GM12875 (cell line): ENCODE measurements around the gene CDH18.

Experiments used
- H3K4me3 ChIP-seq: one replicate; pipeline ENCODE4 v1.5.1; 2011; ENCODE audit warnings: low read depth, low read length, control low read depth
- TF ChIP-seq, protein P1 (sequence below): IDR thresholded peaks from 2 replicates; pipeline ENCODE4 v1.5.1; 2011; ENCODE audit warnings: low read depth, mild to moderate bottlenecking, control low read depth, inconsistent platforms, low read length, moderate library complexity, borderline replicate concordance; ENCODE audit not compliant: insufficient read depth

CDH18 gene

DNA sequence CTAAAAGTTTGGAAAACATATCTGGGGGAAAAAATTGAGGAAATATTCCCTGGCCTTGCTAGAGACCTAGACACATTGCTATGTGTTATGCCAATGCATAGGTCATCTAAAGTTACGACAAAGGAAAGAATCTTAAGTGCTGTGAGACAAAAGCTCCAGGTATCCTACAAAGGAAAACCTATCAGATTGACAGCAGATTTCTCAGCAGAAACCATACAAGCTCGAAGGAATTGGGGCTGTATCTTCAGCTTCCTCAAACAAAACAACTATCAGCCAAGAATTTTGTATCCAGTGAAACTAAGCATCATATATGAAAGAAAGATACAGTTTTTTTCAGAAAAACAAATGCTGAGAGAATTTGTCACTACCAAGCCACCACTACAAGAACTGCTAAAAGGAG, 234.4 kb downstream of the CDH18 start:
- no peak overlapping the region for H3K4me3 ChIP-seq

DNA sequence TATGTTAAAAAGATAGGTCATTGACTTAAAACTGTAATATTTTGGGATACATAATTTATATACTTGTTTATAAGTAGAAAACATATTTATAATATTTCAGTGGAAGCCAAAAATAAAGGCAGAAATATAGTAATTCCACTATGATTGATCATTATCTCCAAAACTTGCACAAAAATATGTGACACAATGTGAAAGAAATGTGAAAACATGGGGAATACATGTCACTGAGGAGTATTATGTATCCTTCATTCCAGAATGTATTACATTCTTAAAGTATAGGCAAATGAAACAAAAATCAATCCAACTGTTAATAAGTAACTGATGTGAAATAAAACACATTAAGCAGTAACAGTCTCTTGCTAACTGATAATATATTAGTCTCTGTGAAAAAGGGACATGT, 236.7 kb downstream of the CDH18 start:
- TF ChIP-seq, protein P1, sequence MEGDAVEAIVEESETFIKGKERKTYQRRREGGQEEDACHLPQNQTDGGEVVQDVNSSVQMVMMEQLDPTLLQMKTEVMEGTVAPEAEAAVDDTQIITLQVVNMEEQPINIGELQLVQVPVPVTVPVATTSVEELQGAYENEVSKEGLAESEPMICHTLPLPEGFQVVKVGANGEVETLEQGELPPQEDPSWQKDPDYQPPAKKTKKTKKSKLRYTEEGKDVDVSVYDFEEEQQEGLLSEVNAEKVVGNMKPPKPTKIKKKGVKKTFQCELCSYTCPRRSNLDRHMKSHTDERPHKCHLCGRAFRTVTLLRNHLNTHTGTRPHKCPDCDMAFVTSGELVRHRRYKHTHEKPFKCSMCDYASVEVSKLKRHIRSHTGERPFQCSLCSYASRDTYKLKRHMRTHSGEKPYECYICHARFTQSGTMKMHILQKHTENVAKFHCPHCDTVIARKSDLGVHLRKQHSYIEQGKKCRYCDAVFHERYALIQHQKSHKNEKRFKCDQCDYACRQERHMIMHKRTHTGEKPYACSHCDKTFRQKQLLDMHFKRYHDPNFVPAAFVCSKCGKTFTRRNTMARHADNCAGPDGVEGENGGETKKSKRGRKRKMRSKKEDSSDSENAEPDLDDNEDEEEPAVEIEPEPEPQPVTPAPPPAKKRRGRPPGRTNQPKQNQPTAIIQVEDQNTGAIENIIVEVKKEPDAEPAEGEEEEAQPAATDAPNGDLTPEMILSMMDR: no peak

More for the DNA sequence above, 234.4 kb downstream of the CDH18 start:
- TF ChIP-seq, protein P1: no peak

DNA sequence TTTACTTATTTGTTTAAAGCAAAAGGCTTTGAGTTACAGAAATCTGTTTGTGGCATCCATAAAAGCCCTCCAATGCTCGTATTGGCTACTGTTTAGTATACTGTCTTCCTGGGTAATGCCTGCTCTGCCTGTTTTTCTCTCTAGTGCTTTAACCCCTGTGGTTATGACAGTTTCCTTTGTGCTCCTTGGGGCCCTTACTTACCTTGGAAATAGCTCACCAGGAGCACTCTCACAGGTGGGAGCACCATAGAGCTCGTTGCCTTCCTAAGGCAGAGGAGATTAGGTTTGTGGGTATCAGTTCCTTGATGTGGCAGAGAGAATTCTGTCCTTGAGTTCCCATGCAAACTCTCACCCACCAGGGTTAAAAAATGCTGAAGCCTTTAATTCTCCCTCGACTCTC, 242.8 kb downstream of the CDH18 start:
- H3K4me3 ChIP-seq: no peak overlapping the region
- TF ChIP-seq, protein P1: no peak

More for the DNA sequence above, 236.7 kb downstream of the CDH18 start:
- no peak overlapping the region for H3K4me3 ChIP-seq

DNA sequence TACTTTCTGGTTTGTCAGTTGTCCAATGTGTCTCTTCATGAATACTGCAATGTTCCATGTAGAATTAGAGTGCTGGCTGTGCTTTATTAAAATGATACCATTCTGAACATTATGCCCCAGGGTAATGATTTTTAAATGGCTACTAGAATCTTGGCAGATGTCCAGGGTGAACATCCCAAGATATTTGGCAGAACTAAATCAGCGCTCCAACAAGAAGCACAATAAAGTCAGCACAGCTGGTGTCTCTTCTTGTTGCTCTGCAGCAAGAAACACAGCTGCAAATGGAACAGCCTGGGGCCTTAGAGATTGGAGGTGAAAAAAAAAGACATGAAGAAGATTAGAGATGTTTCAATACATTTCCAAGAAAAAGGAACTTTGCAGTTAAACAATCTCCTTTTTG, 248.3 kb downstream of the CDH18 start:
- TF ChIP-seq, protein P1: no peak
- no peak overlapping the region for H3K4me3 ChIP-seq

DNA sequence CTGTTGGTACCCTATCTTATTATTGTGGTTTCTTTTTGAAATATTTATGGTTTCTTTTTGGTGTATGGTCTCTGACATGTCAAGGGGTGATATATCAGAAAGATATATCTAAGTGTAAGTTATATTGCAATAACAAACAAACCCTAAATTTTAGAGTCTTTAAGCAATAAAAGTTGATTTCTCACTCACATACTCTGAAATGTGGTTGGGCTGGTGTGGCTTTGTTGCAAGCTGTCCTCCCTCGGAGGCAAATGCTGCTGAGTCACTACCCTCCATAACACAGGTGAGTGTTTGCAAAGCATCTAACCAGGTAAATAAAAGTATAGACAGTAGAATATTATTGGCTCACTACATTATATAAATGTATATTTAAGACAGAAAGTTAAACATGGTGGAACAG, 253.2 kb downstream of the CDH18 start:
- H3K4me3 ChIP-seq: no peak overlapping the region
- TF ChIP-seq, protein P1: no peak

DNA sequence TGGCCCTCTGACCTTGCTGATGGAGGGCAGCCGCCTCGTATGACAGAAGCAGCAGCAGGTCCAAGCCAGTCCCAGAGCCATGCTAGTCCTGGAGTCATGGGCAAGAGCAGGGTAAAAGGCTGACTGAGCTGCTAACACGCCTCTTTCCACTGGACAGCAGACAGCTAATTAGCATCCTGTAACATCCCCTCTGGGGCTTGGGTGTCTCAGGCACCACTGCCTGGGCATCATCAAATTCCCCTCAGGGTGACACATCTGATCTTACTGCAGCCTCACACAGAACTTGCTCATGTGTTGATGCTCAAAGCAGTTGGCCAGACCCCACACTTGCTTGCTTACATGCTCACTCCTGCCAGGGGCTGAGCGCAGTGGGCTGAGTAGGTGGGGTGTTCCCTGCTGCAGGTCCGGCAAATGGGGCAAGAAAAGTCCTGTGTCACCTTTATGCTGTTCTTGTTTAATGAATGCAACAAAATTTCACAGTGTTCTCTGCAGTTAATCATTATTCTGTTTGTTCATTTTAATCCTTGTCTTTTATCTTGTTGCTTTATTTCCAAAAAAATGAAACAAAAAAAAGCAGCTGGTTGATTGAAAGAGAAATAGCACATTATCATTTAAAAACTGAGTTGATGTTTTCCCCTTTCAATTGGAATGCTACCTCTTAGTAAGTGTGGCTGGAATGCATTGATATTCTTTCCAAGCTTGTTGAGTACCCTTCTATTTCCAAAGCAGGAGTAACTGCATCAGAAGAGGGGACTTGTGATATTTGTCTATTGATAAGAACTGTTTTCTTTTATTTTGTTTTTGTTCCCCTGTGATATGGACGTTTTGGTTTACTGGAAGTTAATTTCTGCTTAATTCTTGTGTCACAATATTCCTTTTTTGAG, 254.1 kb downstream of the CDH18 start:
- TF ChIP-seq, protein P1: no peak
- no peak overlapping the region for H3K4me3 ChIP-seq

DNA sequence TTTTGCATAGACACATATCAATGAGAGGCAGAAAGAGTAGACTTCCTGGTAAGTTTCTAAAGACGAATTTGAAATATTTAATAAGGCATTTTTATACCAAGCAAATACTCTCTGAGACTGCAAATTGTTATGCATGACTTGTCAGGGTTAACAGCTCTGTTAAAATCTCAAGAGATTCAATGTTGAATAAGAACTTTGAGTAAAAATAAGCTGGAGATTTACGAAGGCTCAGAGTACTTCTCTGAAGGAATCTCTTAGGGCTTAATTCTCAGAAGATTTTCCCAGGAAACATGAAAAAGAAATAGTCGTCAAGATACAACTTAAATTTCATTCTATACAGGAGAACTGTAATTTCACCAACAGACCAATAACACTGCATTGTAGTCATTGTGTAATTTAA, 259.4 kb downstream of the CDH18 start:
- no peak overlapping the region for H3K4me3 ChIP-seq
- TF ChIP-seq, protein P1: no peak
